ENCODE results near the gene RNF217.

The RNF217 gene

DNA sequence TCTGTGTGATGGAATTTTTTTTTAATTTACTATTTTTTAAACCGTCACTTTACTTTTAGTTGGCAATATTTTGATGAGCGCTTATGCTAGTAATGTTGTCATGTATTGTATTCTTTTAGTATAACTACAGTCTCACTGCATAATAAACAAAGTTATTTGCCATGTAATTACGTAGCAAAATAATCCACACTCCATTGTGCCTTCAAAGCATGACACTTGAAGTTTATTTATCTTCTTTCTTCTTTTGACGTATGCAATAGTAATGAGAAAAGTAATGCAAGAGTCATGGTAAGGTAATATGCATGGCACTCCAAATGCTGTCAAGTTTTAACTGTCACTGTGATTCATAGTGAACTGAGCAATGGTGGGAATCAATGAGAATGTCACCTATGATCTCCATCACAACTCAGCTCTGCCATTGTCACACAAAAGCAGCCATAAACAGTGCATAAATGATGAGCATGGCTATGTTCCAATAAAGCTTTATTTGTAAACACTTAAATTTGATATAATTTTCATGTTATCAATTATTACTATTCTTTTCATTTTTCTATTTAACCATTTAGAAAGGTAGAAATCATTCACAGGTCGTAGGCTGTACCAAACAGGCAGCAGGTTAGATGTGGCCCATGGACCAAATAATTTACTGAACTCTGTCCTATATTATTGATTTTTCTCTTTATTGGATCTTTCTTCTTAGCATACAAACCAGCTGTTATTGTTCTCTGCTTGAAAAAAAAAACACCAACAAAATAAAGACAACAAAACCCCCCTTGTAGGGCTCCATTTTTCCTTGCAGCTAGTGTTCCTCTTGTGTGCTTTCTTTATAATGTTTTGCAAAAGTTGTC, 27.1 kb downstream of the RNF217 start:
- DNase-seq (ENCODE audit: low read depth in 2 of 2) = no peak

DNA sequence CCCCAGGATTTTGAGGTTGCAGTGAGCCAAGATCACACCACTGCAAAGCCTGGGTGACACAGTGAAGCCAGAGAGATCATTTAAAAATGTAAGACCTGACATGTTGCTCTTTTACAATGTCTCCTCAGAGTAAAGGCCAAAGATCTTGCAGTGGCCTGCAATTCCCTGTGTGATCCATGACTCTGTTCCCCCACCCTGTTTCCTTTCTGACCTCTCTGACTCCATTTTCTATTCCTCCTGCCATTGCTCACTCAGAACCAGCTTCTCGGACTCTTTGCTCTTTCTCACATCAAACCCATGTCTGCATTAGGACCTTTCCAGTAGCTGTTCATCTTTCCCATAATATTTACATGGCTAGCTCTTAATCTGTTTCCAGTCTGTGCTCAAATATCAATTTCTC, 28.8 kb downstream of the RNF217 start:
- DNase-seq (ENCODE audit: low read depth in 2 of 2) = no peak

DNA sequence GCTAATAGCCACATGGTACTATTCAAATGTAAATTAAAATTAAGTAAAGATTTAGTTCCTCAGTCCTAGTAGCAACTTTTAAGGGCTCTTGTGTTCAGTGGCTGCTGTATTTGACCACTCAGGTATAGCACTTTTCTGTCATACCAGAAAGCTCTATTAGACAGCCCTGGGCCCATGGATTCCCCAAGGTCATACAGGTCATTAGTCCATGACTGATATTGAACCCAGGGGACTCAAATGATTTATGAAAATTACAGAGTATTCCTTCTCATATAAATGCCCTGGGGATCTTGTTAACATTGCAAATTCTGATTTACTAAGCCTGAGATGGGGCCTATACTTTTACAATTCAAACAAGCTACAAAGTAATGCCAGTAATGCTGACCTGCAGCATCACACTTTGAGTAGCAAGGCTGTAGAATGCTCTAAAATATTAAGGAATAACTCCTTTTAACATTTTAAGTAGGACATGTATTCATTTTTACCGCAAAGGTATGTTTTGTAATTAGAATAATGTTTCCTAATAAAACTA, 29.6 kb downstream of the RNF217 start:
- no peak for DNase-seq (ENCODE audit: low read depth in 2 of 2)

DNA sequence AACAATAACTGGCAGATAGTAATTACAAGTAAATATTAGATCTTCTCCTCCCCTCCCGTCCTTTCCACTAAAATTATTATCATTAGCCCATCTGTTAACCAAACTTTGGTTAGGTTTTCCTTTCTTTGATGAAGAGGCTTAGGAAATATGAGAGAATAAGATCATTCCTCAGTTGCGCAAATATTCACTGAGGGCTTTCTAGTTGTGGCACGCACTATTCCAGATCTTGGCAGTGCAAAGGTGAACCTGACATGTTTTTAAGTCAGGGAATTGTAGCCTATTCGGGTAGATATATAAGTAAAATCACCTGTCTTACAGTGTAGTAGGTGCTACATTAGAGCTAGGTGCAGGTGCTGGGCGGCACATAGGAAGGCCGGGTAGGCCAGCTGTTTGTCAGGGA, 31.1 kb downstream of the RNF217 start:
- DNase-seq (ENCODE audit: low read depth in 2 of 2) = no peak

DNA sequence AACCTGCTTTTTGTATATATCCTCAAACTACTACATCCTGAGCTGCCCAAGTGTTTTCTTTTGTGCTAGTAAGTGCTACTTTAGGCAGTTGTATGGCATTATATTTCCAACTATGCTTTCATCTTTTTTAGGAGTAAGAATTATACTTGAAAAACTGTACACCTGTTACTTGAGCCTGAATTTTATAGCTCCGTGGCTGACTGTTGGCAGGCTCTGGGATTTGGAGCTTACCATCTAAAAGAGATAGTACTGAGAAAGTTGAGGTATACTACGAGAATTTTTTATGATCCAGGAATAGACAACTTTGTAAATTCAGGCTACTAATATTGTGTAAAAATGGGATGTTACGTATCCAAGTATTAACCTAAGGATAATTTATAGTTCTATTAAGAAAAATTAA, 32.4 kb downstream of the RNF217 start:
- no peak for DNase-seq (ENCODE audit: low read depth in 2 of 2)

DNA sequence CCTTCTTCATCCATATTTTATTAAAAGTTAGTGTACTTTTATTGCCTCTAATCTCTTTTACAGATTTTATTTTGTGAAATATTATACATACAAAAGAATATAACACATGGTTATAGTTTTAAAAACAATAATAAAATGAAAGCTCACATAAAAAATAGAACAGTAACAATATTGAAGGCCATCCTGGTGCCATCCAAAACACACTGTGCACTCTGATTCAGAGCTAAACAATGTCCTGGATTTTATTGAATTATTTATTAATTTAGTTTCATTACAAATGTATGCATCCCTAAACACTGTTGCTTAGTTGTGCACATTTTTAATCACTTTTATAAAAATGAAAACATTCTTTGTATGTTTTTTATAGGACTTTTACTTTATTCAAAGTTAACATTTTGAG, 32.9 kb downstream of the RNF217 start:
- no peak for DNase-seq (ENCODE audit: low read depth in 2 of 2)

DNA sequence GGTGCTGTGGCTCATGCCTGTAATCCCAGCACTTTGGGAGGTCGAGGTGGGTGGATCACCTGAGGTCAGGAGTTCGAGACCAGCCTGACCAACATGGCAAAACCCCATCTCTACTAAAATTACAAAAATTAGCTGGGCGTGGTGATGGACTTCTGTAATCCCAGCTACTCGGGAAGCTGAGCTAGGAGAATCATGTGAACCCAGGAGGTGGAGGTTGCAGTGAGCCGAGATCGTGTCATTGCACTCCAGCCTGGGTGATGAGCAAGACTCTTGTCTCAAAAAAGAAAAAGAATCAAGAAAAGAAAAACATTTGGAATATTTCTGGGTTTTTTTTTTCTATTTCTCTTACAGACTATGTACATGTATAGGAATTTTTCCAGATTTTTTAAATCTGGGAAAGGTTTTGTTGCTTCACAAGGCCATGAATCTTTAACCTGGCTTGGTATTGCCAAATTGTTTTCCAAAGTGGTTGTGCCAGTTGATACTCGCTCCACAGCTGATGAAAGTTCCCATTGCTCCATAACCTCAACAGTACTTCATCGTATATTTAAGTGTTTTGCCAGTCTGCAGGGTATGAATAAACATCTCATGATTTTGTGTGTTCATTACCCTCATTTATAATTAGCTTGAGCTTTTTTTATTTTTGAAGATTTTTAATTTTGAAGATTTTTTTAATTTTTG, 33.5 kb downstream of the RNF217 start:
- DNase-seq (ENCODE audit: low read depth in 2 of 2) = no peak

DNA sequence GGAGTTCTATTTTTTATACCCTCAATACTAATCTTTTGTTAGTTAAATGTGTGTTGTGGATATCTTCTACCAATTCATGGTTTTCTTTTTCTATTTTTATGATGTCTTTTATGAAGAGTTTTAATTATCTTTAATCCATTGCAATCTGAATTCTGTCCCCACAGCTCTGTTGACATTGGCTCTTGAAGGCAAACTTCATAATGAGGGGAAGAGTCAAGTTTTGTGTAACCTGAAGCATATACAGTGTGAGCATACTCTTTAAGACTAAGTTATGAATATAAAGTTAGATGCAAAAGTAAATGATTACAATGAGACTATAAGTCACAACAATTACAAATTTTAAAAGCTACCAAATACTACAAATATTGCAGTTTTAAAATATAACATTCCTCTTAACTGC, 34.2 kb downstream of the RNF217 start:
- no peak for DNase-seq (ENCODE audit: low read depth in 2 of 2)

DNA sequence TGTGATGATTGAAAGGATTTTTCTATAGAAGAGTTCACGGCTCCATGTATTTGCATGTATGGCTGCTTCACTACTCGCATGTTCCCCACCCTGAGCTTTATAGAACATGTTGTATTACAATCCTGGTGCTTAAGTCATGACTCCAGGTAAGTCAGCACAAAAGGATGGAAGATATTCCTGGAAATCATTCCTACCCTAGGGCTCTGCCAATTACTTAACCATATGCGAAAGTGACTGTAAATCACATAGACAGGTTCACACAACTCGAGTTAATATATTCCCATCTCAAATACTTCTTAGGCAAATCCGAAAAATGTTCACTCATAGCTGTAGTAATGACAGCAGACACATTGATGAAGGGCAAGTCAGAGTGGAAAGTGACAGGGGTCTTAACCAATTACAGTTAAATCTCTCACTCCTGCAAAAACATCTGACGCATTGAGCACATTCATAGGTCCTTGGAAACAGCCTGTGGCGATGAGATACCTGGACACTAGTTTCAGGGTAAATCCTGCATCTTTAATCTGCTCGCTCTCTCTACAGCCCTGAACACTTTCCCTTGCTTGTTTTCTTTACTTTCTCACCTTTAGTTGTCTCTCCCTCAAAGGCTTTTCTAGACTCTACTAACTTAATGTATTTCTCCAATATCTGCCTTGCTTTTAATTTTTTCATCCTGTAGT, 35.1 kb downstream of the RNF217 start:
- no peak for DNase-seq (ENCODE audit: low read depth in 2 of 2)

DNA sequence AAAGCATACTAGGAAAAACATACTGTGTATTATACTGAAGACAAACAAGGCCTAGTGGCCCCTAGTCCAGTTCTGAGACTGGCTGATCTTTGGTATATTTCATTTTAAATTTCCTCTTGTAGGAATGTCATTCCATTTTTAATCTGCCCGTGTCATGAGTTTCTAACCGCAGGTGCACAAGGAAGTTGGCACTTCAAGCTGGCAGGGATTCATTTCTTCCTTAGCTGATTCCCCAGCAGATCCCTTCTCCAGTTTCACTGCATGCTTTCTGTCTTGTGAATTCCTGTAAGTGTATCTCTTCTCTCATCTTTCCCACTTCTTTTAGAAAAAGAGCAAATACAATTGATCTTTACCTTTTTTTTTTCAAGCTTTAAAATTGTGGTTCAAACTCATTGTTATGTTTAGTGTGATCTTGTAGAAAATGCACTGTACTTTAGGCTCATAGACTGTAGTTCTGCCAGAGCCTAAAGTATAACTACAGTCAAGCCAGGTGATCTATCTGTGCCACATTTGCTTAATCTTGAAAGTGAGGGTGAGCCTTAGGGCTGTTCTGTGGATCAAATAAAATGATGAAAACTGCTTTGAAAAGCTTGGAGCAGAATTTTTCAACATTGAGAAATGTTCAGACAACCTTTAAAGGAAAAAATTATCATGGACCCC, 37.0 kb downstream of the RNF217 start:
- no peak for DNase-seq (ENCODE audit: low read depth in 2 of 2)

DNA sequence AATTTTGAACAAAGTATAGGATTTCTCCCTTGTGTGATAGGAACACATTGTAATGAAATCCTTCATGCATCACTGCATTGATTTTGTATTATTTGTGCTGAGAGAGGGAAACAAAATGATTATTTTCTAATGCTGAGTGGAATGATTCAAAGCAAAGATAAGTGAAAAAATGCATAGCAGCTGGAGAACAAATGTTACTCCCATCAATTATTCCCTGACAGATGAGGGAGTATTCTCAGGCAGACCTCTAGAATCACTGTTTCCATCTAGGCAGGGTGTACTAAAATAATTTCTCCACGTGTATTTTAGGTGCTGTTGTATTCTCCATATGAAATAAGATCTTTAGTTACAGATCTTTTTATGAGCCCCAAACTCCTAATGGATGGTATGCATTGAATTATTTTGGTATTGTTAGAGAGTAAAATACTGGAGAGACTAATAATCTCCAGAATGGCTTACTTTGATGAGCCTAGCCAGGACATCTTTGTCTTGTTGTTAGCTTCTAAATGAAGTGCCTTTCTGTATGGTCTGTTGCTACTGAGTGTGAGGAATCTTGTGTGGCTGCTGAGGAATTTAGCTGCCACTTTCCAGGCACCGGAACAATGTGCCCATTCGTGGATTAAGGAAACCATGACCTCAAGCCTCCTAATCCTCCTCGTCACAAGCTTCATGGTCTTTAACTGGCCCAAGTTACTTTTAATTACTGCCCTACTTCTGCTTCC, 39.6 kb downstream of the RNF217 start:
- no peak for DNase-seq (ENCODE audit: low read depth in 2 of 2)

DNA sequence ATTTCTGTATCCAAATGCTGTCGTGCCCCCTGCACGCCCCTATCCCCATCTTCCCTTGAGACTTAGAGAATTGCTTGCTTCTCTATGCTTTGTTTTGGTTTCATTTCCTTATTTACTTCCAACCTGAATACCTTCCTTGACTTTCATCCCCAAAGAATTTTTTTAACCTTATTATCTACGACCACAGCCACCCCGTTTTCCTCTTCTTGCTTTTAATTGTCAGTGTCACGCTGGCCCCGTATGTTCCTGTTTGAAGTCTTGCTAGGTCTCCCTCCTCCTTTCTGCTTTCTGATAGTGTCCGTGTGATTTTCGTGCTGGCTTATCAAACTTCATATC, 40.1 kb downstream of the RNF217 start:
- no peak for DNase-seq (ENCODE audit: low read depth in 2 of 2)

DNA sequence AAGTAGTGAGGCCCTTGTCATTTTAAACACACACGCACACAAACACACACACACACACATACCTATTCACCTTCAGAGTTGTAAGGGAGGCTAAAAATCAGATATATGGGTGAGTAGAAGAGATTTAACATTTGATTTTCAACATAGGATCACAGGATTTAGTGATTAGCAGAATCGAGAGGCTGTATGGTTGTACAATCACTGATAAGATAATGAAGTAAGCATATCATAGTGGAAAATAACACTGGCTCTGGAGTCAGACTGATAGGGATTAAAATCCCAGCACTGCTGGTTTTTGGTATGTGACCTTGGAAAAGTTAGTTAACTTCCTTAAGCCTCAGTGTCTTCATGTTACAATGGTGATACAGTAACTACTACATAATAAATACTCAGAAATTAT, 40.8 kb downstream of the RNF217 start:
- no peak for DNase-seq (ENCODE audit: low read depth in 2 of 2)

DNA sequence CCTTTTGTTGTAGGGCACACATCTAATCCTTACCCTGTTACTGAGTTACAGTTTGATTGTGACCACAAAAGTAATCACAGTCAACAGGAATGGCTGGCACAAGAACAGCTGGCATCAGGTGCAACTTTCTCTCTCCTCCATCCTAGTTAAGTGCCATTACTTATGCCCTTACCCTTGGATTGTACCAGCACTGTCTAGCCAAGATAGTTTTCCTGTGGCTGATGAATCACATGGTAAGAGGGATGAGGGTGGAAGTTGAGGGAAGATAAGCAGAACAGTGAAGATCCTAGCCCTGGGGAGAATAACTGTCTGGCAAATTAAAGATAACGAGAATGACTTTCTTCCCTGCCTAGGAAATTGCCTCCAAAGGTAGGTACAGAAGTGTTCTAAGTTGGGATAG, 42.0 kb downstream of the RNF217 start:
- DNase-seq (ENCODE audit: low read depth in 2 of 2) = no peak

DNA sequence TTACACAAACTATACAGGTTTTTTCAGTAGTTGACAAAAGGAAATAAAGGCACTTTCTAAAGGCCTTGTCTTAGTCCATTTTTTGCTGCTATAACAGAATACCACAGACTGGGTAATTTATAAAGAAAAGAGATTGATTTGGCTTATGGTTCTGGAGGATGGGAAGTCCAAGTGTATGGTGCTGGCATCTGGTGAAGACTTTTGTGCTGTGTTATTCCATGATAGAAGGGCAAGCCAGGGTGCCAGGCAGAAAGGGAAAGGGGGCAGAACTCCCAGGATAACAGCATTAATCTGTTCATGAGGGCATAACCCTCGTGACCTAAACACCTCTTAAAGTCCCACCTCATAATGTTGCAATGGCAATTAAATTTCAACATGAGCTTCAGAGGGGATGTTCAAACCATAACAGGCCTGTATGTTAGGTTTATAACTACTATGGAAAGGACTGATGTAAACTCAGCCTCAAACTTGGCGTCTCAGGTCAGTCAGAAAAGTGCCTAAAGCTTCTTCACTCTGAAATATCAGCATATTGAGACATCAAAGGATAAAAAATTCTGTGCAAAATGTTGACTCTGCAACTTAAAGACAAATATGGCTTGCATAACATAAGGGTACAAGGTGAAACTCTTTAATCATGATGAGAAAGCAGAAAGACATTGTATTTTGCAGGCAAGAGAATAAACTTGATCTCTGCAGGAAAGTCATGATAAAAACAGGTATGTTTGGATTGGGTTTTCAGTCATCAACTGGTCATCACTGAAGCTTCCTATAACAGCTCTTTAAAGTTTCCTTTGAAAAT, 42.8 kb downstream of the RNF217 start:
- DNase-seq (ENCODE audit: low read depth in 2 of 2) = no peak

DNA sequence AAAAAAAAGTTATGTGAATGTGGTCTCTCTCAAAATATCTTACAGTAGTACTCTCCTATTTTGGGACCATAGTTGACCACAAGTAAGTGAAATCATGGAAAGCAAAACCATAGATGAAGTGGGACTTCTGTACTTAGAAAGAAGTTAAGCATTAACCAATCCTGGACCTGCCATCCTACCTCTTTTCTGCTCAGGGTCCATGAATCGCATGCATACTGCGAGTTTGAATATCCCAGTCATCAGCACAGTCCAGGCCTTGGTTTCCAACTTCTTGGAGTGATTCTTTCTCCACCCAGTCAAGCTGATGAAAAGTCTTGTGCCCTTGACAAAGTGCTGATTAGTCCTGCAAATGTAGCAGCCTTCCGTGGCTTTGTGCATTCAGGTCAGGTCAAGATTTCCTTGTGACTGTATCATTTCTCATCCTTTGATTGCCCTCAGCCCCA, 46.0 kb downstream of the RNF217 start:
- DNase-seq (ENCODE audit: low read depth in 2 of 2) = no peak

DNA sequence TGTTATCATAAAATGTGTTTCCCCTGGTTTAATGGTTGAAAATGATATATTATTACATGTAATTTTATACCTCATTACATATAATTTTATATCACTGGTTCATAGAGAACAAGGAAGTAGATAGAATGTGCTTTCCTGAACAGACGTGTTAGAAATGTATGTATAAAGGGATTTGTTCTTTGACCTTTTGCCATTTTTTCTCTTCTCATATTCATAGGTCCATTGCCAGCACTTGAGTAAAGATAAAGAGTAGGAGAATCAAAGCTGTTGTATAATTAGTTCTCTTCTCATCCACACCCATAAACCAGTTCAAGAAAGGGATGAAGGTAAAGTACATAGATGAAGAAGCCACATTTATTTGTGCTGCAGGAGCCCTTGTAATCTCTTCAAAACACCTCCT, 46.7 kb downstream of the RNF217 start:
- DNase-seq (ENCODE audit: low read depth in 2 of 2) = no peak

DNA sequence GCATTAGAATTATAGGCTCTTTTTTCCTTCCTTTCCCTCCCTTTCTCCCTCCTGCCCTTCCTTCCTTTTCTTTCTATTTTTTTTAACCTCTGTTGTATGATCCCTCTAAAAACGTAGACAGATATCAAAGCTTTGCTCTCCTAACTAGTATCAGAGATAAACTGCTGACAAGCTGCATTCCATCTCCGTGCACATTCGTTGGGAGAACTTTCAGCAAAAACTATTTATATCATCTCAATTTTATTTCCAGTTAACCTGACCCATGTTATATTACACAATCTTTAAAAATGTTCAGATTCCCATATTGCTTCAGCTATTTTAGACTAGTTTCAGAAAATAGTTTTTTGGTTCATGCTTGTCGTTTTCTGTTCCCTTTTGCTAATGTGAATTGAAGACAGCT, 47.3 kb downstream of the RNF217 start:
- DNase-seq (ENCODE audit: low read depth in 2 of 2) = no peak

DNA sequence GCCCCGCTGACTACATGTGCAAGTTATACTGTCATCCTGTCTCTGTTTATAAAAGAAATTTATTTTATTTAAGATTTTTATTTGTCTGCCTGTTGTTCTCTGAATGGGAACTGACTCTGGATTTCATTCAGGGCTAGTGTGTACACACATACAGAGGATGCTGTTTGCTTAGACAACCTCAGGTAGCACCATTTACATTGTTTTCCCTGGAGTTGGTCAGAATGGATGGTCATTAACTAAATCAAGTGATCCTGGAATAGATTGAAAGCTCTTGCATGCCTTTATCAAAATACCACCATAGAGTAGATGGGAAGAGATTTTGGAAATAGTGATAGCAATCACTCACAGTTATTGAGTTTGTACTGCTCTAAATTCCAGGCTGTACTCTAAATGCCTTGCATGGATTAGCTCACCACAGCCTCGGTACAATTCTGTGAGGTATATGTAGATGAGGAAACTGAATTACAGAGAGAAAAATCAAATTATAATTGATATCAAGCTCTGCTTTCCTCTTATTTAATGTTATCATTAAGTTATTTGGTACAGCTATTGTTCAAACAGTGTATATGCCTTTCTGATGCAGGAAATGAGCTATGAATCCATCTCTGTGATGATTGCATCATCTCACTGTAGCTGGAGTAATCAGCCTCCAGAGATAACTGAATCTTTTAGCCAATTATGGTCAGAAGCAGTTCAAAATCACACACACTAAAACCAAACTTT, 51.9 kb downstream of the RNF217 start:
- DNase-seq (ENCODE audit: low read depth in 2 of 2) = no peak

DNA sequence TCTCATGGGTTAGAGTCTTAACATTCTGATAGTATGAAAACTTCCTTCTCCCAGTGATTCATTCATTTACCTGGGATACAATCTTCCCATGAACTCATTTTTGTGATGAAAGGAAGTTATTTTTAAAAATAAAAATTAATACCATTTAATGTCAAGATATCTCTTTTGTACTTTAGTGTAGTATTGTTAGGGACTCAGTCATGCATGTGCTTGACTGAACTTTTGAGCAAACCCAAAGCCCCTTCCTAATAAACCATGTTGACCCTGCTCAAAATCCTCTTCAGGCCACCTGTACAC, 52.4 kb downstream of the RNF217 start:
- no peak for DNase-seq (ENCODE audit: low read depth in 2 of 2)

All from activated CD4-positive, alpha-beta T cell treated with anti-CD3 and anti-CD28 coated beads for 24 hours (primary cell).